ENCODE measurements around the gene NUP188.

DNA sequence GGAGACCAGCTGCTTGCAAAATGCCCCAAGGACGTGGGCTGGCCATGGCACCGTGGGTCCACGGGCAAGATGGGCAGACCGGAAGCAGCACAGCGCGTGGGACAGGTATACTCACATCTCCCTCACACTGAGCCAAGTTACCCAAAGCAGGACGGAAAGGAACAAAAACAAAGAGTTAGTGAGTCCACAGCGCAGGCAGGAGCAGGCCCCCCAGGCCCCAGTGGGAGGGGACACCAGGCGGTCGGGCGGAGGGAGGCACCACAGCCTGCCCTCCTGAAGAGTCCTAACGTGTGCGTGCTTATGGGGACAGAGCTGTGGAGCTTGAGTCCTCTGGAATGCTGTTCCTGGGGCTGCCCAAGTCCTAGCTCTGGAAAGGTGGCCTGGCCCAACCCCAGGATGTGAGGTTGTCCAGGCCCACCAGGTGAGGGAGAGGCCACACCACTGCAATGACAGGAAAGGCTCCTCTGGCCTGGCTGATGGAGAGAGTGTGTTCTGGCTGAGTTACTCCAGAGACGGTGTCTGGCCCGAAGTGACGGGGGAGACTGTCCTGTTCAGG is 65.5 kb downstream of the NUP188 start:
- TF ChIP-seq, protein P1, sequence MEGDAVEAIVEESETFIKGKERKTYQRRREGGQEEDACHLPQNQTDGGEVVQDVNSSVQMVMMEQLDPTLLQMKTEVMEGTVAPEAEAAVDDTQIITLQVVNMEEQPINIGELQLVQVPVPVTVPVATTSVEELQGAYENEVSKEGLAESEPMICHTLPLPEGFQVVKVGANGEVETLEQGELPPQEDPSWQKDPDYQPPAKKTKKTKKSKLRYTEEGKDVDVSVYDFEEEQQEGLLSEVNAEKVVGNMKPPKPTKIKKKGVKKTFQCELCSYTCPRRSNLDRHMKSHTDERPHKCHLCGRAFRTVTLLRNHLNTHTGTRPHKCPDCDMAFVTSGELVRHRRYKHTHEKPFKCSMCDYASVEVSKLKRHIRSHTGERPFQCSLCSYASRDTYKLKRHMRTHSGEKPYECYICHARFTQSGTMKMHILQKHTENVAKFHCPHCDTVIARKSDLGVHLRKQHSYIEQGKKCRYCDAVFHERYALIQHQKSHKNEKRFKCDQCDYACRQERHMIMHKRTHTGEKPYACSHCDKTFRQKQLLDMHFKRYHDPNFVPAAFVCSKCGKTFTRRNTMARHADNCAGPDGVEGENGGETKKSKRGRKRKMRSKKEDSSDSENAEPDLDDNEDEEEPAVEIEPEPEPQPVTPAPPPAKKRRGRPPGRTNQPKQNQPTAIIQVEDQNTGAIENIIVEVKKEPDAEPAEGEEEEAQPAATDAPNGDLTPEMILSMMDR (IDR thresholded peaks at IDR 0.05) = no peak
- TF ChIP-seq POLR2A (IDR thresholded peaks at IDR 0.05) = no peak
